ENCODE measurements around the gene SPATS1.

DNA sequence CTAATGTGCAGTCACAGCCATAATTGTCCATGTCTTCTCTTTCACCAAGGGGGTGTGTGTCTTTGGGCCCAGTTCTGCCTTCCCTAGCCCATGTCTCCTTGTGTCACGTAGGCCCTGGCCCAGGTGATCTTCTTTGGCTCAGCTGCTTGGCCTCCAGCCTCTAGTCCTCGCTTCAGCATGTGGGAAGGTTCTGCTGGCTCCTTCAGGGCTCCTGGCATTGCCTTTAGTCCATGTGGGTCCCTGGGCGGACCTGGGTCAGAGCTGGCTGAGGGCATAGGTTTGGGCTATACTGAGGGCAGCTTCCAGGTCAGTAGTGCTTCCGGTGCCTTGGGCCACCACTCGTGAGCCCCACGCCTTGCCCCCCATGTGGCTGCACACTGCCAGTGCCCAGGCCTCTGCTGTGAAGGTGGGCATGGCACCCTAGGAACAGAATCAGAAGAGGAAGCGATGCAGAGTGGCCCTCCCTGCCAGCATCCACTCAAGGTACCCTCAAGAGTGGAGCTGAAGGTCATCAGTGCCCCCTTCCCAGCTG lies 42.1 kb upstream of the SPATS1 start:
- no peak for TF ChIP-seq CTCF (IDR thresholded peaks at IDR 0.05 in 8 of 11, conservative IDR thresholded peaks at IDR 0.05 in 3 of 11)
- TF ChIP-seq POLR2A (IDR thresholded peaks at IDR 0.05): no peak
- TF ChIP-seq POLR2AphosphoS5 (IDR thresholded peaks at IDR 0.05): peak in 1 of 3 donors; percentile 16
